Fibroblast of the aortic adventitia (primary cell): Measurements from ENCODE around the gene PNCK. TPM values are rescaled to one million over a fixed set of nuclear protein-coding genes. Genes with fewer than 3 reads are reported as not detected.
A peak's percentile ranks its signal among the peaks of the same experiment; 100 is the strongest.

ENCODE experiments used
- DNase-seq: peaks from one replicate; pipeline ENCODE4 v3.0.0-alpha.2; 2010; ENCODE audit warnings: low read depth
- H3K4me3 ChIP-seq: 2 replicates; pipeline ENCODE4 v1.5.1; 2011; ENCODE audit warnings: low read depth, mild to moderate bottlenecking, control low read depth, low read length, moderate library complexity
- total RNA-seq: library from RNA; depleted of rRNA; stranded (reverse); fragments of >200 nt; gene quantifications from 2 replicates; pipeline ENCODE4 v1.2.3, GENCODE V29; 2012; ENCODE audit warnings: low replicate concordance
- TF ChIP-seq, protein P1 (sequence below): IDR thresholded peaks from 2 replicates; pipeline ENCODE4 v1.5.1; 2011; ENCODE audit warnings: mild to moderate bottlenecking, low read length, control low read depth, inconsistent platforms; ENCODE audit not compliant: insufficient read depth

PNCK gene
- total RNA-seq, 1 donor = not detected

DNA sequence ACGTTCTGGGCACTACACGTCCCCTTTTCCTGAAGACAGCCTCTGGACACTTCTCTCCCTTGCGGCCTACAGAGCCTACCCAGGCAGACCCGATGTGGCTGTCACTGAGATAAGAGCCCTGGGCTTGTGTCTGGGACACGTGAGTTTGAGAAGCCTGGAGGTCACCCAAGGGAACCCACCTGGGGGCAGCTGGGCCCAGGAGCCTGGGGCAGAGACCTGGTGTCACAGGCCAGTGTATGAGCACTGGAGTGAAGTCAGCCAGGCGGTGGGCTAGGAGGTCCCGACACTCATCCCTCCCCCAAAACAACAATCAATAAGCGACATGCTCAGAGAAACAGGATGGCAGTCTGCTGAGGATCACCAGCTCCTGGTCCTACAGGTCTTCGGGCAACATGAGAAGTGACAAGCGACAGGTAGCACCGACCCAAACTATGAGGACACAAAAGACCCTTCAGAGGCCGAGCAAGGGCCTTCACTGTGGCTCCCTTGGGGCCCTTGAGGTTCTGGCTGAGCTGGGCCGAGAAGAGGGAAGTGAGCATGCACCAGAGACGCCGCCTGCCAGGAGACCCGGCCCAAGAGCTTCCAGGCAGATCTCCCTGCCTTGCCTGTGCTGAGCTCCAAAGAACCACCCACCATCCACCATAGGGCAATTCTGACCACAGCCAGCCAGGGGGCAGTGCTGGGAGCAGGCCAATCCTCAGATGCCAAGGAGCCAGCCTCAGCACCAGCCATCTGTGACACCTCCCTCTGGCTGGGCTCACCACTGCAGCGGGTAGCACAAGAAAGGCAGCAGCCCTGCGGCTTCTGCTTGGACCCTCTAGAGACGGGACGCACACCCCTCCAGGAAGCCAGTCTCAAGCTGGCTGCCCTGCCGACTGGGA, 37.6 kb downstream of the PNCK start:
- DNase-seq = no peak
- H3K4me3 ChIP-seq = no peak overlapping the region
- TF ChIP-seq, protein P1, sequence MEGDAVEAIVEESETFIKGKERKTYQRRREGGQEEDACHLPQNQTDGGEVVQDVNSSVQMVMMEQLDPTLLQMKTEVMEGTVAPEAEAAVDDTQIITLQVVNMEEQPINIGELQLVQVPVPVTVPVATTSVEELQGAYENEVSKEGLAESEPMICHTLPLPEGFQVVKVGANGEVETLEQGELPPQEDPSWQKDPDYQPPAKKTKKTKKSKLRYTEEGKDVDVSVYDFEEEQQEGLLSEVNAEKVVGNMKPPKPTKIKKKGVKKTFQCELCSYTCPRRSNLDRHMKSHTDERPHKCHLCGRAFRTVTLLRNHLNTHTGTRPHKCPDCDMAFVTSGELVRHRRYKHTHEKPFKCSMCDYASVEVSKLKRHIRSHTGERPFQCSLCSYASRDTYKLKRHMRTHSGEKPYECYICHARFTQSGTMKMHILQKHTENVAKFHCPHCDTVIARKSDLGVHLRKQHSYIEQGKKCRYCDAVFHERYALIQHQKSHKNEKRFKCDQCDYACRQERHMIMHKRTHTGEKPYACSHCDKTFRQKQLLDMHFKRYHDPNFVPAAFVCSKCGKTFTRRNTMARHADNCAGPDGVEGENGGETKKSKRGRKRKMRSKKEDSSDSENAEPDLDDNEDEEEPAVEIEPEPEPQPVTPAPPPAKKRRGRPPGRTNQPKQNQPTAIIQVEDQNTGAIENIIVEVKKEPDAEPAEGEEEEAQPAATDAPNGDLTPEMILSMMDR = peak; percentile 15

DNA sequence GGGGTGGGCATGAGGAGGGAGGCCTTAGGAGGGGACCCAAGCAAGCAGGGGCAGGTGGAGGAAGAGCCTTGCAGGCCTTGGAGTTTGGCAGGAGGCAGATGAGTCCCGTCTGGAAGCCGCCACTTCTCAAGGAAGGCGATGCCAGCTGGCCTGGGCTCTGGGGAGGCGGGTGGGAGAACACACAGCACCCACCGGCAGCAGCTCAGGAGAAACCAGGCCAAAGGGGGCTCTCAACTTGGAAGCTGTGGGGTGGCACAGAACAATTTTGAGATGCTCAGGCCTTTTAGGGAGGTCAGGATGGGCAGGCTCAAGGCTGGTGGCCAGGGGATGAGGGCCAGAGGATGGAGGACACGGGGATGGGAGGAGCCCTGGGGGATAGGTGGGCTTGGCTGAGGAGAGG, 38.2 kb downstream of the PNCK start:
- no peak for DNase-seq
- TF ChIP-seq, protein P1 = no peak
- no peak overlapping the region for H3K4me3 ChIP-seq

DNA sequence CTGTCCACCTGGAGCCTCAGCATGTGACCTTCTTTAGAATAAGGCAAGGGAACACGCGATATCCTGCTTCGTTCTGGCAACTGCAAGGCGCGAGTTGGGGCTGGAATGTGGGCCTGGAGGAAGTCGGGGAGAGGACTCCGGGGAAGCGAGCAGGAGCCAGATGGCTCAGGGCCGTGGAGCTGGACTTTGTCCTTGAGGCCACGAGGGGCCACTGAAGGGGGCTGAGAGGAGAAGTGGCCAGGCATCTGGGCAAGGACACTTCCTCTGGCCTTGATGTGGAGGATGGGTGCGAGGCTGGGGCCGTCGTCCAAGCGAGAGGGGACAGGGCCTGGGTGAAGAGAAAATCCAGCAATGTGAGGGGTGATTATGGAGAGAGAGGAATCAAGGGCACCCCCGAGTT, 38.8 kb downstream of the PNCK start:
- TF ChIP-seq, protein P1 = no peak
- no peak overlapping the region for H3K4me3 ChIP-seq
- no peak for DNase-seq

DNA sequence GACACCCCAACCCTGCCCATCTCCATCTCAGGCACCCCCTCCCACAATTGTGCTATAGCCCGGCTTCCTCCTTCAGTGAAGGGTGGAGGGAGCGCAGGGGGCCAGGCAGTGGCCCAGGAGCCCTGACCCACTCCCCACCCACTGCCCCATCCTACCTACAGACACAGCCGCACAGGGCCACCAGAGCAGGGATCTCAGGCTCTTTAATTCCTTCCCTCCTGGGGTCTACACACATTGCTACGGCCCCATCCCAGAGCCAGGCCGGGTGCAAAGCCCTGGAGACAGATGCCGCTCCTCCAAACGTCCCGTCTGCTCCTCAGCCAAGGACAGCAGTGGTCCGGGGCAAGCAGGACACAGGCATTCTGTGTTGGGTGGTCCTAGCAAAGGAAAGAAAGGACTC, 39.4 kb downstream of the PNCK start:
- TF ChIP-seq, protein P1 = no peak
- H3K4me3 ChIP-seq = no peak overlapping the region
- no peak for DNase-seq

DNA sequence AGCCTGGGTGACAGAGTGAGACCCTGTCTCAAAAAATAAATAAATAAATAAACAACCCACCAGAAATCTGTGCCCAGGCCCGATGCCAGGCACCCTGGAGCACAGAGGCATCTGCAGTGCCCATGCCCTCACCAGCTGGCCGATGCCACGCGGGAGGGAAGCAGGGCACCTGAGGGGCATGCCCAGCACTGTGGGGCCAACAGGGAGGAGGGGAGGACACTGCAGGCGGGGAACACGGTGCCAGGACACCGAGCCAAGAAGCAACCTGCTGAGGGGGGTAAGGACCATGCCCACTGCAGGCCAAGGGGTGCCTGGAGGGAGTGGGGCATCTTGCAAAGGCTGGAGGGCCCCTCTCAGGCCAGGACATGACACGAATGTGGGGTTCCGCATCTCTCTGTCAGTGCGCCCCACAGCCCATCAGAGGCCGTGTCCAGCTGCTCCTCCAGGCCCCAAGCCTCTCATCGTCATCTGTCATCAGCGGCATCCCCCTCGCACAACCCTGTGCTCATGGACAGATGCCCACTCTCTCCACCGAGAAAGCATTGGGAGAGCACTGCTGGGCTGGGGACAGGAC, 39.9 kb downstream of the PNCK start:
- H3K4me3 ChIP-seq = no peak overlapping the region
- TF ChIP-seq, protein P1 = no peak
- no peak for DNase-seq

DNA sequence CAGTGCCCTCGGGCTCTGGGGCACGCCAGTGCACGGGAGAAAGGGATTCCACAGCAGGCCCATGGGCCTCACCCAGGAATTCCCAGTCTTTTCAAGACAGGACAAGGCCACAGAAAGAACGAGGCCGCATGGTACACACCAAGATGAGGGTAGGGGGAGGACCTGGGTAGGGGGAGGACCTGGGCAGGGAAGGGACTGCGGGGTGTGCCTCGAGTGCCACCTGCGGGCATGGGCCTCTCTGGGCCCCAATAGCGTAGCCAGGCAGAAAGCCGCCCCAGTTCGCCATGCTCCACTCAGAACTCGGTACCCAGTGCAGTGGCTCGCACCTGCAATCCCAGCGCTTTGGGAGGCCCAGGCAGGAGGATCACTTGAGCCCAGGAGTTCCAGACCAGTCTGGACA, 40.6 kb downstream of the PNCK start:
- TF ChIP-seq, protein P1 = no peak
- no peak for DNase-seq
- H3K4me3 ChIP-seq = no peak overlapping the region
